ENCODE results near the gene CYP21A2. TPM values are rescaled to one million over a fixed set of nuclear protein-coding genes. Genes with fewer than 3 reads are reported as not detected.

The CYP21A2 gene
- total RNA-seq, 4 donors from 2014 or later, result 0.27 to 3.9 (median 0.88) TPM; not detected in 1

DNA sequence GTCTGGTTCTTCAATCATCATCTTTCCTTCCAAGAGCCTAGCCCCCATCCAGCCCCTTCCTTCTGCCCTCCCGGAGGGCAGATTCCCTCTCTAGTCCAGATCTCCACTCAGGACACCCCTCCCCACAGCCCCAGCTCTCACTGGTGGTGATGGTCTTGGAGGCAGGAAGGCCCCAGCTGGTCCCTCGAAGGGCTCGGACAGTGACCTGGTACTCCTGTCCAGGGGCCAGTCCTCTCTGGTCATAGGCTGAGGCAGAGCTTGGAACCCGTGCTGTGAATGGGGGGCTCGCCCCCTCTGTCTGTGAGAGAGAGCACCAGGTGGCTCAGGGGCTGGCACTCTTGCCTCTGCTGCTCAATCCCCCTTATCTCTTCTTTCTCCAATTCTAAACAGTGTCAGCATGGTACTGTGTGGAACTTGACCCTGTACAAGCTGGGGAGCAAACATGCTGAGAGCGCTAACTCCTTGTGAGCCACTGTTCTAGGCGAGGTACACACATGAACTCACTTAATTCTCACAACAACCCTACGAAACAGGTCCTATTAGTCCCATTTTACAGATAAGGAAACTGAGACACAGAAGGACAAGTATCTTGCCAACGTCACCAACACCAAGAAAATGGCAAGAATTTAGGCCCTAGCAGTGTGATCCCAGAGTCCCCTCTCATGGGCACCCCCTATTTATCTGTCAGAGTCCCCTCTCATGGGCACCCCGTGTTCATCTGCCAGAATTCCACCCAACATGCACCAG is 51.0 kb downstream of the CYP21A2 start:
- no peak for DNase-seq (ENCODE audit: low spot score in 2 of 2)
- WGBS, 2 donors, result 91 to 93% methylated on average over 9 to 10 of the region's 10 CpGs
- H3K4me3 ChIP-seq (ENCODE audit: low read depth, poor library complexity, severe bottlenecking), result no peak overlapping the region
- intact Hi-C loops (cut with DNase I; ENCODE audit: low total_unique reads), result no loop called here
- TF ChIP-seq, protein P1, sequence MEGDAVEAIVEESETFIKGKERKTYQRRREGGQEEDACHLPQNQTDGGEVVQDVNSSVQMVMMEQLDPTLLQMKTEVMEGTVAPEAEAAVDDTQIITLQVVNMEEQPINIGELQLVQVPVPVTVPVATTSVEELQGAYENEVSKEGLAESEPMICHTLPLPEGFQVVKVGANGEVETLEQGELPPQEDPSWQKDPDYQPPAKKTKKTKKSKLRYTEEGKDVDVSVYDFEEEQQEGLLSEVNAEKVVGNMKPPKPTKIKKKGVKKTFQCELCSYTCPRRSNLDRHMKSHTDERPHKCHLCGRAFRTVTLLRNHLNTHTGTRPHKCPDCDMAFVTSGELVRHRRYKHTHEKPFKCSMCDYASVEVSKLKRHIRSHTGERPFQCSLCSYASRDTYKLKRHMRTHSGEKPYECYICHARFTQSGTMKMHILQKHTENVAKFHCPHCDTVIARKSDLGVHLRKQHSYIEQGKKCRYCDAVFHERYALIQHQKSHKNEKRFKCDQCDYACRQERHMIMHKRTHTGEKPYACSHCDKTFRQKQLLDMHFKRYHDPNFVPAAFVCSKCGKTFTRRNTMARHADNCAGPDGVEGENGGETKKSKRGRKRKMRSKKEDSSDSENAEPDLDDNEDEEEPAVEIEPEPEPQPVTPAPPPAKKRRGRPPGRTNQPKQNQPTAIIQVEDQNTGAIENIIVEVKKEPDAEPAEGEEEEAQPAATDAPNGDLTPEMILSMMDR (IDR thresholded peaks at IDR 0.05), result no peak
- TF ChIP-seq POLR2A (IDR thresholded peaks at IDR 0.05), result no peak

Other genes starting within 250 kb of the CYP21A2 start
- 10 to 100 TPM; 39.2 to 53.9 (median 46.9) TPM for gene VARS1, start 242.7 kb upstream of the CYP21A2 start, total RNA-seq
- gene LSM2, start 231.4 kb upstream of the CYP21A2 start, total RNA-seq, result 10 to 100 TPM; 24.7 to 34.5 (median 28.7) TPM
- 1 to 10 TPM; 1.3 to 2.3 (median 1.8) TPM for gene HSPA1L, start 223.1 kb upstream of the CYP21A2 start, total RNA-seq
- gene HSPA1A, start 222.9 kb upstream of the CYP21A2 start, total RNA-seq, result 100 to 1,000 TPM; 237 to 342 (median 321) TPM
- gene HSPA1B, start 210.7 kb upstream of the CYP21A2 start, total RNA-seq, result 100 to 1,000 TPM; 378 to 549 (median 420) TPM
- gene NEU1, start 175.6 kb upstream of the CYP21A2 start, total RNA-seq, result 10 to 100 TPM; 29.1 to 47.6 (median 39.6) TPM
- 1 to 10 TPM; 1.6 to 5.2 (median 3.2) TPM for gene SLC44A4, start 159.4 kb upstream of the CYP21A2 start, total RNA-seq
- gene EHMT2, start 140.7 kb upstream of the CYP21A2 start, total RNA-seq, result 10 to 100 TPM; 25.5 to 39.3 (median 33.6) TPM
- 1 to 10 TPM in 1 of 4 donors, under 1 TPM in 3; 0.25 to 1.6 (median 0.77) TPM for gene ZBTB12, start 136.3 kb upstream of the CYP21A2 start, total RNA-seq
- gene C2, start 110.7 kb upstream of the CYP21A2 start, total RNA-seq, result 1 to 10 TPM; 4.9 to 7.7 (median 6.7) TPM
- 10 to 100 TPM in 1 of 4 donors, 1 to 10 TPM in 3; 1.4 to 13.1 (median 4.5) TPM for gene CFB, start 92.3 kb upstream of the CYP21A2 start, total RNA-seq
- 10 to 100 TPM; 53.2 to 88.2 (median 83.4) TPM for gene NELFE, start 79.4 kb upstream of the CYP21A2 start, total RNA-seq
- gene SKIC2, start 79.2 kb upstream of the CYP21A2 start, total RNA-seq, result 10 to 100 TPM; 23.3 to 57.8 (median 32.3) TPM
- gene DXO, start 66.3 kb upstream of the CYP21A2 start, total RNA-seq, result 10 to 100 TPM; 14.6 to 19.9 (median 16.4) TPM
- gene C4A, start 56.4 kb upstream of the CYP21A2 start, total RNA-seq, result 10 to 100 TPM in 1 of 4 donors, 1 to 10 TPM in 3; 5.6 to 10.4 (median 7.4) TPM
- gene C4B, start 23.6 kb upstream of the CYP21A2 start, total RNA-seq, result 10 to 100 TPM in 1 of 4 donors, 1 to 10 TPM in 3; 4.5 to 12.1 (median 6.3) TPM
- gene TNXB, start 70.9 kb downstream of the CYP21A2 start, total RNA-seq, result 100 to 1,000 TPM in 1 of 4 donors, 10 to 100 TPM in 3; 24.9 to 155 (median 46.3) TPM
- 100 to 1,000 TPM in 1 of 4 donors, 10 to 100 TPM in 3; 46.8 to 102 (median 54.1) TPM for gene ATF6B, start 89.8 kb downstream of the CYP21A2 start, total RNA-seq
- gene FKBPL, start 91.9 kb downstream of the CYP21A2 start, total RNA-seq, result 10 to 100 TPM in 1 of 4 donors, 1 to 10 TPM in 3; 5.8 to 12.5 (median 8.0) TPM
- gene PRRT1, start 113.5 kb downstream of the CYP21A2 start, total RNA-seq, result 1 to 10 TPM in 2 of 4 donors, under 1 TPM in 2; 0.56 to 2.6 (median 0.94) TPM
- 100 to 1,000 TPM in 1 of 4 donors, 10 to 100 TPM in 3; 36.6 to 220 (median 56.9) TPM for gene PPT2, start 115.7 kb downstream of the CYP21A2 start, total RNA-seq
- 10 to 100 TPM; 12.5 to 40.8 (median 18.6) TPM for gene EGFL8, start 126.2 kb downstream of the CYP21A2 start, total RNA-seq
- 10 to 100 TPM; 18.8 to 53.2 (median 28.0) TPM for gene AGPAT1, start 137.7 kb downstream of the CYP21A2 start, total RNA-seq
- gene RNF5, start 140.0 kb downstream of the CYP21A2 start, total RNA-seq, result 10 to 100 TPM; 52.4 to 75.3 (median 56.8) TPM
- 1 to 10 TPM in 3 of 4 donors, under 1 TPM in 1; 0.56 to 4.1 (median 2.3) TPM for gene AGER, start 145.8 kb downstream of the CYP21A2 start, total RNA-seq
- gene PBX2, start 151.8 kb downstream of the CYP21A2 start, total RNA-seq, result 10 to 100 TPM; 49.2 to 63.9 (median 55.8) TPM
- 1 to 10 TPM in 3 of 4 donors, under 1 TPM in 1; 0.69 to 7.5 (median 4.3) TPM for gene GPSM3, start 154.2 kb downstream of the CYP21A2 start, total RNA-seq
- gene NOTCH4, start 185.7 kb downstream of the CYP21A2 start, total RNA-seq, result 10 to 100 TPM in 1 of 4 donors, 1 to 10 TPM in 3; 6.3 to 10.4 (median 7.8) TPM